Glomerular endothelial cell (primary cell): Measurements from ENCODE around the gene SMTNL2. TPM values are rescaled to one million over a fixed set of nuclear protein-coding genes. Genes with fewer than 3 reads are reported as not detected.
"Not testable (repeated sequence)": the region's sequence is repeated elsewhere in the genome, so short reads cannot be mapped to it uniquely, and the experiment has no call there.

Experiments
- DNase-seq: peaks from one replicate; pipeline ENCODE4 v3.0.0-alpha.2; 2011; ENCODE audit warnings: low read depth, low spot score; ENCODE audit errors: extremely low read depth
- total RNA-seq: library from RNA; depleted of rRNA; stranded (reverse); fragments of >200 nt; gene quantifications from 2 replicates; pipeline ENCODE4 v1.2.3, GENCODE V29; 2015

The SMTNL2 gene
- total RNA-seq, 1 donor from 2014 or later: not detected

DNA sequence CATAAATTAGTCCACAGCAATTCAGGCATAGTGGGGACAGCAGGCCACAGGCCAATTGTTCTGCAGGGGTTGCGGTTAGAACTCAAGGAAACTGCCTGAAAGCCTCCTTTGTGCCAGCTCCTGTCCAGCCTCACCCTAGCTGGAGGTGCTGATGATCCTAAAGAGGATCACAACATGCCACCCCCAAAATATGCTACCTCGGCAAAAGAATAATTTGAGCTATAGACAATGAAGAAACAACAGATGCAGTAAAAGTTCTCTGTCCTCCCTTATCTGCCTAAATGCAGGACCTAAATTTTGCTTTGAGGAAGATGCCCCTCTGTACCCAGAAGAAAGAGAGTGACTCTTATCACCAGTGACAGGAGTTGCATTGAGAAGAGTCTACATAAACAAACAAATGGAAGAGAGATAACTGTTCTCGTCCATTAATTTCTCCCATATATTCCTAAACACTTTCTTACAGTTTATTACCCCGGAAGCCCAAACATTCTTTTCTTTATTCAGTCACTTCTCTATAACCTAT lies 42.5 kb downstream of the SMTNL2 start:
- DNase-seq: no peak

DNA sequence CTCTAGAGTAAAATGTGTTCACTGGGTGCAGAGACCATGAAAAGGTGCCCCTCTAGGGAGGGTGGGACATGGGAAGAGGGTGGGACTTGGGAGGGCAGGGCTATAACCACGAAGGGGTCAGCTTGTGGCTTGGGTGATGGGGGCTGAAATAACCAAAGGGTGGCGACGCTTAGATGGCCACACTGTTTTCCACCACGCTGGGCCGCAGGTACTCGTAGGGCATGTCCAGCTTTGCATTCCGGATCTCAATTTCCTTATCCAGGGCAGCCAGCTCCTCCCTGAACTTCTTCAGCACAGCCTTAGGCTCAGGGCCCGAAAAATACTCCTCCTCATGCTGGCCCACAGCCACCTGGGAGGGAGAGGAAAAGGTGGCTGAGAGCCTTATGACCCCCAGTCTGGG lies 47.1 kb downstream of the SMTNL2 start:
- no peak for DNase-seq

DNA sequence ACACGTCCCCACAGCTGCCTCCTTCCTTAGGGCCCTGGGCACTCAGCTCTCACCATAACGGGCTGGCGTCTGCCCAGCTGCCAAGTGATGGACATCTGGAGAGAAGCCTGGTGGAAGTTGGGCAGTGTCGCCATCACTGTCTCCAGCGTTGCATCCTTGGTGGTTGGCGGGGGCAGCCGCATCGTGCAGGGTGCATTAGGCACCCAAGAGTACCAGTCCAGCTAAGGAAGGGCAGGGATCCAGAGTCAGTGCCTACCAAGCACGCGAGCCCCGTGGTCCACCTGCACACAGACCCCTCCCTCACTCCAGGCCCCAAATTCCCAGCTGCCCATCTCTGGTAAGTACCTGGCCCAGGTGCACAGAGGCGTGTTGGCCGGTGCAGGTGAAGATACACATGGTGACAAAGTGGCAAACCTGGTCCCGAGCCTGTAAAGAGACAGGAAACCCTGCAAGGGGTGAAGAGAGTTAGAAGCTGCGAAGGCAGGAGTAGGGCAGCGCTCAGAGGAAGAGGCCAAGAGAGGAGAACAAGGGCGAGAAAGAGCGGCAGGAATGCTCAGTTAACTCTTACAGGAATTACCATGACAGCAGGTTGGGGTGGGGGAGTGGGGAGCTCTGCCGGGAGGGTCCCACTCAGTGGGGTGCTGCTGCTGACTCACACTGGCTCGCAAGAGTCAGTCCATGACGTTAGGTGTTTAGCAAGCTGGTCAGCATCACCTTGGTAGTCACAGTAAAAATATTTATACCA lies 47.7 kb downstream of the SMTNL2 start:
- DNase-seq: no peak

DNA sequence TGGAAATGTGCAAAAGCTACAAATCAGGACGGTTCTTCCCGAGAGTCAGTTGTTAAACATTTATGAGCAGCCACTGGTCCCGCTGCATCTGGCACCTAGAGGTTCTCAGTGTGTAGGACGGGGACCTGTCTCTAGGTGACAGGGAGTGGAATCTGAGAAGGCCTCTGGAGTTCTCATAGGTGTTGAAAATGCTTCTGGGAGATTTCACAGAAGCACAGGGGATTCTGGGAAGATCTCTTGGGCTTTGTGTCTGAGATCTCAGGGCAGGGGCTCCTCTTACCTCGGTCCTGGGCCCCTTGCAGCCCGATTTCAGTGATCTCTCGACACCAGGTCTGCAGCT lies 48.2 kb downstream of the SMTNL2 start:
- no peak for DNase-seq

DNA sequence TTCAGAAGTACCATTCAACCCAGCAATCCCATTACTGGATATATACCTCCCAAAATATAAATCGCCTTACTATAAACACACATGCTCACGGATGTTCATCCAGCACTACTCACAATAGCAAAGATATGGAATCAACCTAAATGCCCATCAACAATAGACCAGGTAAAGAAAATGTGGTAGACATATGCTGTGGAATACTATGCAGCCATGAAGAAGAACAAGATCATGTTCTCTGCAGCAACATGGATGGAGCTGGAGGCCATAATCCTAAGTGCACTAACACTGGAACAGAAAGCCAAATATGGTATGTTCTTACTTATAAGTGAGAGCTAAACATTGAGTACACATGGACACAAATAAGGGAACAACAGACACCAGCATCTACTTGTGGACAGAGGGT lies 49.3 kb downstream of the SMTNL2 start:
- DNase-seq: no peak

DNA sequence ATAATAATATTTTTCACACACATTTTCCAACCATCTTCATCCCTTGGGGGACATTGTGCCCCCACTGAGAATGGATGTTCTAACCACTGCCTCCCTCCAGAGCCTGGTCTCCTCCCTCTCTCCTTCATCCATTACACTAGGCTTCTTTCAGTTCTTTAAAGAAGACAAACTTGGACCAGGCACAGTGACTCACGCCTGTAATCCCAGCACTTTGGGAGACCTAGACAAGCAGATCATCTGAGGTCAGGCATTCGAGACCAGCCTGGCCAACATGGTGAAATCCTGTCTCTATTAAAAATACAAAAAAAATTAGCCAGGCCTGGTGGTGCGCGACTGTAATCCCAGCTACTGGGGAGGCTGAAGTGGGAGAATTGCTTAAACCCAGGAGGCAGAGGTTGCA lies 50.6 kb downstream of the SMTNL2 start:
- DNase-seq: no peak

DNA sequence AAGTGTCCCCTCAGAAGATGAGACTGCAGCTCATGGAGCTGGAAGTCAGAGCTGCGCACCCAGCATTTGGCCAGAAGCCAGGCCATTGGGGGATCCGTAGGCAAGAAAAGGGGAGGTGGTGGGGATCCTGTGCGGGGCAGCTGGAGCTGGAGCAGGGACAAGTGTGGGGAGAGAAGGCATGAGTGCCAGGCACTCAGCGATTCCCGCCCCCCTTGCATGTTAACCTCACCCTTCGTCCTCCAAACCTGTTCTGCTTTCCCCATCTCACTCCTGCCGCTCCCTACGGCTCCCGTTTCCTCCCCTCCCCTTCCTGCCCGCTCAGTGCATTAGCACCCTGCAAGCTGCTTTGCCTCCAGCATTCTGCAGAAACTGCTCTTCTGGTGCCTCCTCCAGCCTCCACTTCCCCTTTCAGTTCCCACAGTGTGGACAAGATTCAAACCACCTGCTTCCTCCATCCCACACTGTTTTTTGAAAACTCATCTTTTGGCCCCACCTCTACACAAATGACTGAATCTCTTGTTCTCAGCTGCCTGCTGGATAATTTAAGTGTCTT lies 51.6 kb downstream of the SMTNL2 start:
- no peak for DNase-seq

DNA sequence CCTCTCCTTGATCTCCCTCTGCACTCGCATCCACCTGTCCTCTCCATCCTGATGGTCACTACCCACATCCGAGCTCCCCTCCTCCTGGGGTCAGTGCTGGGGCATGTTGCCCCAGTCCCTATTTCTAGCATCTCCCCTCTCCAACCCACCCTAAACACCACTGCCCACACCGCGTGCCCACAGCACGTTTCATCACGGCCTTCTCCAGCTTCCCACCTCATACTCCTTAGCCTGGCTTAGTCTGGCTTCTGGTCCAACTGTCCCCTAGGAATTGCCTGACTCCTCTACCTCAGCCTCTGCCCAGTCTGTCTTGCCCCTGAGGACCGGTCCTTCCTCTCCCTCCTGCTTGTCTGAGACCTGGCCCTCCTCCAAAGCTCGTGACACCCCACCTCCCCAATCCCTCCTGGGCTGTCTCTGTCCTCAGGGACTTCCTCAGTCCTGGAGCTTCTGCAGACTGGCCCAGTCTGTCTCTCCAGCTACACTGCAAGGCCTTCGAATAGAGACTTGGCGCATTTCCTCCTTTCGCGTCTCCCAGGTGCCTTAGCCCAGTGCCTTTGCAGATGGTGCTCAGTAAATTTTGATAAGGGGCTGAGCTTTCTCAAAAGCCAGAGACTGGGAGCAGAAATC lies 52.3 kb downstream of the SMTNL2 start:
- no peak for DNase-seq

DNA sequence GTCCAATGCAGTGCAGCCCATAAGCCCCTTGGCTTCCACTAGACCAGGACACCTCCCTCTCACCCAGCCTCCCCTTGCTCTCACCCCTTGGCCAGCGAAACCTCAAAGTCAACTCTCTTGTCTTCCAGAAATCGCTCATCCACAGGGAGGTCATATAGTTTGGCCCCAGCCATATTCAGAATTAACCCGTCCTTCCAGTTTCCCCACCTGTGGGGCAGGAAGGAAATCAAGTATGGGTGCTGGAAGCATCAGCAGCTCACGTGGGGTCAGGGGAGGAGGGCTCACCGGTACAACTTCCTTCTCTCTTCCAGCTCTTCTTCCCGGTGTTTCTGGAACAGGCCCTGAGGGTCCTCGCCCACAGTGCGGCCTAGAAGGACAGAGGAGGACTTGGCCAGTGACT lies 54.4 kb downstream of the SMTNL2 start:
- not testable (repeated sequence) for DNase-seq

DNA sequence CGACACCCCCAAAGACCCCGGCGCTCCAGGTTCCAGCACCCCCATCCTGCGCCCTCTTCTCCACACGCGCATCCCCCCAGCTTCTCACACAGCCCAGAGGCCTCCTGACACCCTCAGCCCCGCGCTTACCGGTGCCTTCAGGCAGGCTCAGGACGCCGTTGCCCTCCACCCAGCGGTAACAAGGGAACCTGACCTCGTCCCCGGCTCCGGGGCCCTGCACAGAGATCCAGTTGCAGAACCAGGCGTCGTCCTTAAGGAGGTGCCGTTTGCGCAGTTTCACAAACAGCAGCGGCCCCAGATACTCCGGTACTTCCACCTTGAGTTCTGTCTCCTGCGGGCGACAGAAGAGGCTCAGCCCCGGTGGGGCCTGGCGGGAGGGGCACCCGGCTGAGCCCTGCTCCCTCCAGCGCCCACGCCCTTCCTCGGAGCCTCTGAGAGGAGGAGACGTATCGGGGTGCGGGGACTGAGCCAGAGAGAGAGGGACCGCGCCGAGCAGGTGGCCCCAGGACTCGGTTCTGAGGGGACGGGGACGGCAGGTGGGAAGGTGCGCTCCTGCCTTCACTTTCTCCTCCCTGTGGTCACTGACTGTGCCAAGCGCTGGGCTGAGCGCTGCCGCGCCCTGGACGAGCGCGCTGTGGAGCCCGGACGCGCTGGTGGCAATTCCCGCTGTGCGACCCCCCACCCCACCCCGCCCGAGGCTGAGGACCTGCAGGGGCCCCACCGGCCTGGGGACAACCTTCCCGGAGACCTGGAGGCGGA lies 55.2 kb downstream of the SMTNL2 start:
- not testable (repeated sequence) for DNase-seq

DNA sequence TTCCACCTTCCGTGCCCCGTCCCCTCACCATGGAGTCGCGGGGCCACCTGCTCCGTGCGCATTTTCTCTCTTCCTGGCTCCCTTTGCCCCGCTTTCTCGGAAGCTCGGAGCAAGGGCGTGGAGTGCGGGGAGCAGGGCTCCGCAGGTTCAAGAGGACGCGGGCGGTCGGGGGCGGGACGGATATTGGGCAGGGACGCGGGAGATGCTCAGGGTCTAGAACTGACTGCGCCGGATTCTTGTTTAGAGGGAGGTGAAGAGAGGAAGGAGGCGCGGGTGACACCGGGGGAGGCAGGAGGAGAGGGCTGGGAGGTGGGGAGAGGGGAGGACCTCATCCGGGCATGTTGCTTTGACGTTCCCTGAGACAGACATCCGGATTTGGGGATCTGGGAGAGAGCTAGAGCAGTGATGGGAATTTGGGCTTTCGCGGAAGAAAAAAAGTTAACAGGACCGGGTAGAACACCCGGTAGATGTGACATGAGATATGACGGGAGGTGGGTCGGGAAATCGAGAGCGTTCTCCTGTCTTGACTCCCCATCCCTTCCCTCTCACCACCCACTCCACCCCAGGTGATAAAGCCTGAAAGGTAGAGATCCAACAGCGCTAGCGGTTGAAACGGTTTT lies 56.4 kb downstream of the SMTNL2 start:
- DNase-seq: not testable (repeated sequence)

DNA sequence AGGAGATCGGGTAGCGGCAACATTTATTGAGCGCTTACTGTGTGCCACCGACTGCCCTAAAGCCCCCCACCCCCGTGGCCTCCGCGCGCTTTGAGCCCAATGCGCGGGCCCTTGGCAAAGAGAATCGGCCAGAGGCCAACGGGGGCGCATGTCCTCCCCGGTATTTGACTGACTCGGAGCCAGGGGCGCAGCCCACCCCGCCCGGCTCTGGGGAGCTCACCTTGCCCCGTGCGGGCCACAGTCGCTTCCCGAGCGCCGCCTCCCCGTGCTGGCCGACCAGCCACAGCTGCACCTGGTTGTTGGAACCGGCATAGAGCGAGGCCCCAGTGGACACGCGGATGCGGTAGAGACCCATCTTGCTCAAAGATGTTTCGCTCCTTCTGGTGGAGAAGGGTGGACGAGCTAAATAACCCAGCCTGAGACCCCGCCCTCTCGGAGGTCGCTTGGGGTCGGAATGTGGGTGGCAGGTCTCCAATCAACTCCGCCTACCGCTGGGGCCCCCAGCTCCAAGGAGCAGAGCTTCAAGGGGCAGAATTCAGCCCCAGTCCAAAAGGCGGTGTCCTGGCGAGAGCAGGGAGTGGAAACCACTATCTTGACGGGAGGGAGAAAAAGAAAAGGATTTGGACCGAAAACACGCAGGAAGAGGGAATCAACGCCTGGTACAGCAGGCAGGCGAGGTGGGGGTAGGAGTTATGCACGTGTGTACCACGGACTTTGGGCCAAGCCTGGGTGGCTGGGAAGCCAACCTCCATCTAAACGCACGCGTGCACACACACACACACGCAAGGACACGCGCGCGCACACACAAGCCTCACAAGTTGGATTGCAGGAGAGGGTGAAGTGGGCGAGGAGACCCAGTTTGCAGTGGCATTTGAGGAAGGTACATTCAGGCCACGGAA lies 57.2 kb downstream of the SMTNL2 start, which contains the start of gene ALOX15:
ALOX15 (minus strand) TSS at position 382 of the 899 bp plus-strand sequence; CDS start at position 355, 27 bp downstream.
- no peak for DNase-seq

DNA sequence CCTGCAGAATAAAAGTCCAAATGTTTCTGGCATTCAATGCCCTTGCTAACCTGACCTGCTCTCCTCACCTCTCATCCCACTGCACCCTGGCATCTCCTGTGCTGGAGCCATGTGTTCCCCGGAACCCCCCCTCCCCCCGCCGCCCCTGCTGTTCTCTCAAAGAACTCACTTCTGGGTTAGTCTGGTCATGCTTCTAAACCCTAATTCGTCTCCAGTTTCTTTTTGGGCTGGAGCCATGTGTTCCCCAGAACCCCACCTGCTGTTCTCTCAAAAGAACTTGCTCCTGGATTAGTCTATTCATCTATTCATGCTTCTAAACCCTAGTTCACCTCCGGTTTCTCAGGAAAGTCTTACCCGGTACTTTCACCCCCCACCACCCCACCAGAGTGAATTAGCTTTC lies 58.0 kb downstream of the SMTNL2 start:
- DNase-seq: no peak

DNA sequence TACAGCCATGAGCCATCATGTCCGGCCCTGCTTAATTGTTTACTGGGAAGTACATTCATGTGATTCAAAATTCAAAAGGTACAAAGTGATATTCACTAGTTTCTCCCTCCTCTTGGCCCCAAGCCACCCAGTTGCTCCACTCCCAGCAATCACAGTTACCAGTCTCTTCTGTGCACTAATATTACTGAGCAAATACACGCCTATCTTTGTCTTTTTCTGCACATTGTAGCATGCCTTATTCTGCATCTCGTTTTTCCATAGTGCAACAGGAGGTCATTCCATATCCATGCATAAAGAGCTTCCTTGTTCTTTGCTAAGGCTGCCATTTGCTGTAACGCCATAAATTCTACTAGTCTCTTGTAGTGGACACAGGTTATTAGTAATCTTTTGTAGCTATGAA lies 59.3 kb downstream of the SMTNL2 start:
- no peak for DNase-seq

DNA sequence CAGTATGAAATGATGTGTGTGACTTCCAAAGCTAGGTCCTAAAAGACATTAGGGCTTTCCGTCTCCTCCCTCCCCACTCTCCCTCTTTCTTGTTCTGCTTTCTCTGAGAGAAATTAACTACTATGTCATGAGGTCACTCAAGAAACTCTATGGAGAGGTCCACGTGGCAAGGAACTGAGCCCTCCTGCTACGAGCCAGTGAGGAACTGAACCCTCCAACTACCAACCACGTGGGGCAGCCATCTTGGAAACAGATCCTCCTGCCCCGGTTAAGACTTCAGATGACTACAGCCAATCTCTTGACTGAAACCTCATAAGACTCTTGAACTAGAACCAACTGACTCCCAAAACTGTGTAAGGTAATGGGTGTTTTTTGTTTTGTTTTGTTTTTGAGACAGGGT lies 61.3 kb downstream of the SMTNL2 start:
- no peak for DNase-seq

DNA sequence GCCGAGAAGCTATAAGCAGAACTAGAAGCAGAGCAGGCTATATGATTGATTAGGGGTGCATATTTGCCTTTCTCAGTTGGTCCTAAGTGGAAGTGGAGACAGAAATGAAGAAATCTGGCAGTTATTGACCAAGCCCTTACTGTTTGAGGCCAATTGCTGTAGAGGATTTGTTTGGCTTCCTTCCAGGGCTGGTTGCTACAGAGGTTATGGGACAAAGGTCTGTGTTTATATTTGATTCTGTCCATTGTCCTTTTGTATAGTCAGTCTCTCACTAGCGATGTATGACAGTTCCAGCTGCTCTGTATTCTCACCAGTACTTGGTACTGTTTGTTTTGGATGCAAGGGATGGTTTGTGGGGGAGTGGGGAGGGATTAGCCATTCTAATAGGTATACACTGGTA lies 64.4 kb downstream of the SMTNL2 start:
- no peak for DNase-seq

DNA sequence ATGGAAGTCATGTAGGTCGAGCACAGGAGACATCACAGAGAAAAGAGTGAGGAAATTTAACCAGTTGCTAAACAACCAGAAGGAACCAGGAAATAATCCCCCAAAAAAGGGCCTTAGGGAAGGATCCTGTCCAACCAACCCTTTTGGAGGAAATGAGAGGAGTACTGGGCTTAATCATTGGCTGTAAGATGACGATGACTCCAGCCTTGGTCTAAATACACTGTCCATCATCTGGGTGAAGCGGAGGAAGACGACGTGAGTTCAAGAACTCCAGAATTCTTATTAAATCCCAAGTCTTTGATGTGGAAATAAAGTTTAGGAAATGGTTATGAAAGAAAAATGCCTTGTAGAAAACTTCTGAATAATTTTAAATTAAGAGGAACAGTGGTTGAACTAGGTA lies 68.7 kb downstream of the SMTNL2 start:
- DNase-seq: no peak

DNA sequence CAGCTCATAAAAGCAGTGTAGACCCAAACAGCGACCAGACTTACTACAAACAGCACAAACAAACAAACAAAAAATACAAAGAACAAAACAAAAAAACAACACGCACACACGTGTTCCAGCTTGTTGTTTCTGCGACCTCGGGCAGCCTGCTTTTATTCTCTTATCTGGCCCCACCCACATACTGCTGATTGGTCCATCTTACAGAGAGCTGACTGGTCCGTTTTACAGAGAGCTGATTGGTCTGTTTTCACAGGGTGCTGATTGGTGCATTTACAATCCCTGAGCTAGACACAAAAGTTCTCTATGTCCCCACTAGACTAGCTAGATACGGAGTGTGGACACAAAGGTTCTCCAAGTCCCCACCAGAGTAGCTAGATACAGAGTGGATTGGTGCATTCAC lies 71.6 kb downstream of the SMTNL2 start:
- not testable (repeated sequence) for DNase-seq

DNA sequence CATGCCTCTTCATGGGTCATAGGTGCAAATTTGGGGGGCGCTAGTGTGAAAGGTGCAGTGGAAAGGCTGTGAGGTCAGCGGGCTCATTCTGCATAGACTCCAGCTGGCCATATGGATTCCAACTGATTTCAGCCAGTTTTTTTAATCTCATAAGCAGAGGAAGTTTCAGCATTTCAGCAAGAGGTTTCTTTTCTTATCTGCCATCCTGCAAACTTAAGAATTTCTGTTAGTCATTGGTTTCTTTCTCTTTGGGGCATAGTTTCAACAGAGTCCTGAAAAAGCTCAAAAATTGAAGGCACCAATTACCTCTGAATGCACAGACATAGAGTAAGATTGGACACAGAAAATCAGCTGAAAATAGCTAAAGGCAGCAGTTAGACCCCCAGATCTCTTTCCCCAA lies 73.3 kb downstream of the SMTNL2 start:
- no peak for DNase-seq
